Activated CD4-positive, alpha-beta T cell treated with anti-CD3 and anti-CD28 coated beads, Interleukin-2, Interleukin-6, amounts not matched to agents 100 ng/mL and 50 ng/mL, durations not matched to agents 16 hours and 8 hours (primary cell): ENCODE measurements around the gene ADIRF.
A peak's percentile ranks its signal among the peaks of the same experiment; 100 is the strongest.
"Not testable (repeated sequence)": the region's sequence is repeated elsewhere in the genome, so short reads cannot be mapped to it uniquely, and the experiment has no call there.

Experiments used
- DNase-seq: peaks from one replicate; pipeline ENCODE4 v3.0.0-alpha.2; 2020

ADIRF gene

DNA sequence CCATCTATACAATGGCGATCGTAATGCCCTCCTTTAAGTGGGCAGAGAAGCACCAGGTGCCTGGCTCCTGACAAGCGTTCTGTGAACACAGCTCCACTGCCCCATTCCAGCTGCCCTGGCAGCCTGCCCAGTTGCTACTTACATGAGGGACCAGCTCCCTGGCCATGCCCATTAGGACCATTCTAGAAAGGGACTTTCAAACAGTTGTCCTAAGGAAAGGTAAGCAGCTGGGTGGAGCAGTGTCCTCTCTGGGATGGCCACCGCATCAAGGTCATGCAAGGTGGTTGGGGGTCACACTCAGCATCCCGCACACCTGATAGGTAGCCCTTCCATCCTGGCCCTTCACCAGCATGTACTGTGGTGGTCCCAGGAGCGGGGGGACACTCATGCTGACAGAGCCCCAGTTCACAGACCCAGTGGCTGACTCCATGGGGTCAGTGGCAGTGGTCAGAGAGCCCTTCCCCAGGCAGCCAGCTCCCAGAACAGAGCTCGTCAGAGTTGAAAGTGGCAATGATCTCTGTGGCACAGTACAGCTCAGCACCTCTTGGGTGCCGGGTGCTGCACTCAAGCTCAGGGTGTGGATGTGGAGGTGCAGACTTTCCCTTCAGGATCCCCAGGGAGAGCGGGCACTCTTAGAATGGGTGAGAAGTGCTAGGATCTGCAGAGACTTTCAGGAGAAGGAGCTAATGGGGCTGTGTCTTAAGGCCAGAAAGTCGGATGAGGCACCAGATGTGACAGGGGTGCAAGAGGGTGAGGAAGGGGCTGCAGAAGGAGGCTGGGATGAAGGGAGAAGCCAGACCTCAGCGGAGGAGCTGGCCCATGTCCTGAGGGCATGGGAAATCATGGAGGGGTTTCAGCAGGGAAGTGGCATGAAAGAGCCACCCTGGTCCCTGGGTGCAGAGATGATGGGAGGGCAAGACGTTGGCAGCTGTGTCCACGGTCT is 21.8 kb upstream of the ADIRF start:
- DNase-seq: no peak

DNA sequence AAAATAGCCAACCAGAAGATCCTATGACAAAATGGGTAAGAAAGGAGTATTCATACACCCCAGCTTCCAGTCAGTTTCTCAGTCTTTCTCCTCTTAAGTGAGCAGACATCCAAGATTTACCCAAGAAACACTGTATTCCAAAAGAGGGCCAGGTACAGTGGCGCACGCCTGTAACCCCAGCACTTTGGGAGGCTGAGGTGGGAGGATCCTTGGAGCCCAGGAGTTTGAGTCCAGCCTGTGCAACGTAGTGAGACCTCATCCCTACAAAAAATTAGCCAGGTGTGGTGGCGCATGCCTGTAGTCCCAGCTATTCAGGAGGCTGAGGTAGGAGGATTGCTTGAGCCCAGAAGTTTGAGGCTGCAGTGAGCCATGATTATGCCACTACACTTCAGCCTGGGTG is 20.5 kb upstream of the ADIRF start:
- not testable (repeated sequence) for DNase-seq

DNA sequence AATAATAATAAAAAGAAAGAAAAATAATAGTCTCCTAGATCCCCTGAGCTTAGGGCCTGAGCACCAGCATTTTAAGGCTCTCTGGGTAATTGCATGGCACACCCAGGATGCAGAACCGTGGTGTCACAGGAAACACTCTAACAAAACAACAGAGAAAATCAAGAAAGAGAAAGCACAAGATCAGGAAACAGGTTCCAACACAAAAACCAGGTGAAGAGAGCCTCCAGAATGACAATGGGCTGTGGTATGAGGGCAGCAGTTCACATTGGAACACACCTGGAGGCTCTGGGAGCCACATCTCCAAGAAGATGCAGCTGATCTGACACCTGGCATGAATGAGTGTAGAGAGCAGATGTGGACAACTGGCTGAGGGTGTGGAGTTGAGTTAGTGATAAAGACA is 17.9 kb upstream of the ADIRF start:
- no peak for DNase-seq

DNA sequence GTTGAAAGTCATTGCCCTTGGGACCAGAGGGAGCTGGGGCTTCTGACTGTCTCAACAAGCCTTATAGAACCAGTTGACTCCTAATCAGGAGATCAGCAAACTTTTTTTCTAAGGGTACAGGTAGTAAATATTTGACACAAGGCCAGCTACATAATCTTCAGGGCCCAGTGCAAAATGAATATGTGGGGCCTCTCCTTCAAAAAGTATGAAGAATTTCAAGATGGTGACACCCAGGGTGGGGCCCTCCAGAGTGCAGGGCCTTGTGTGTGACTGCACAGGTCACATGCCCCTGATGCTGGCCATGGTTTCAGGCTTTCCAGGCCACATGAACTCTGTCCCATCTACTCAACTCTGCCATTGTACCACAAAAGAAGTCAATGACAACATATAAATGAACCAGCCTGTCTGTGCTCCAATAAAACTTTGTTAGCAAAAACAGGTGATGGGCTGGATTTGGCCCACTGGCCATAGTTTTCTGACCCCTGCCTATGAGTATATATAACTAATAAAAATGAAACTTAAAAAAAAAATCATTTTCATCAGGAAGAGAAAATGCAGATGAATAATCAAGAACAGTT is 17.0 kb upstream of the ADIRF start:
- no peak for DNase-seq

DNA sequence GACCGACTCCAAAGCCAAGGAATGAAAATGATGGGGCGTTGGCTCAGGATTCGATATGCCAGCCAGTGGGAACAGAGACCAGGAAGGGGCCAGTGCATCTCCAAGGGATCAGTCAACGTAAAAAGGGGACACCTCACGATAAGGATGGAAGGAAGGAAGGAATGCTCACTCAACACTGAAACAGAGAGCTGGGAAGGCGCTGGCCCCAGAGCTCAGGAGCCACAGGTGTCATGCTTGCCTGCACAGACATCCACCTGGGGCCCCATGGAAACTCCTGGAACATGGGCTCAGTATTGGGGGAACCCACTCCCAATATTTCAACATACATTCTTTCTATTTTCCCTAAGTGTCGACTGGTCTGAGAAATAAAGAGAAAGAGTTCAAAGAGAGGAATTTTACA is 16.2 kb upstream of the ADIRF start:
- DNase-seq: no peak

DNA sequence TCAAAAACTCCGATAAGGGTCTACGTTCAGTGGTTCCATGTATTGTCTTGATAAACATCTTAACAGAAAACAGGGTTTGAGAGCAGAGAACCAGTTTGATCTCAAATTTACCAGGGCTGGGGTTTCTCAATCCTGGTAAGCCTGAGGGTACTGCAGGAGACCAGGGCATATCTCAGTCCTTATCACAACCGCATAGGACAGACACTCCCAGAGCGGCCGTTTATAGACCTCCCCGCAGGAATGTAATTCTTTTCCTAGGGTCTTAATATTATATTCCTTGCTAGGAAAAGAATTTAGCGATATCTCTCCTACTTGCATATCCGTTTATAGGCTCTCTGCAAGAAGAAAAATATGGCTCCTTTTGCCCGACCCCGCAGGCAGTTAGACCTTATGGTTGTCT is 15.6 kb upstream of the ADIRF start:
- not testable (repeated sequence) for DNase-seq

DNA sequence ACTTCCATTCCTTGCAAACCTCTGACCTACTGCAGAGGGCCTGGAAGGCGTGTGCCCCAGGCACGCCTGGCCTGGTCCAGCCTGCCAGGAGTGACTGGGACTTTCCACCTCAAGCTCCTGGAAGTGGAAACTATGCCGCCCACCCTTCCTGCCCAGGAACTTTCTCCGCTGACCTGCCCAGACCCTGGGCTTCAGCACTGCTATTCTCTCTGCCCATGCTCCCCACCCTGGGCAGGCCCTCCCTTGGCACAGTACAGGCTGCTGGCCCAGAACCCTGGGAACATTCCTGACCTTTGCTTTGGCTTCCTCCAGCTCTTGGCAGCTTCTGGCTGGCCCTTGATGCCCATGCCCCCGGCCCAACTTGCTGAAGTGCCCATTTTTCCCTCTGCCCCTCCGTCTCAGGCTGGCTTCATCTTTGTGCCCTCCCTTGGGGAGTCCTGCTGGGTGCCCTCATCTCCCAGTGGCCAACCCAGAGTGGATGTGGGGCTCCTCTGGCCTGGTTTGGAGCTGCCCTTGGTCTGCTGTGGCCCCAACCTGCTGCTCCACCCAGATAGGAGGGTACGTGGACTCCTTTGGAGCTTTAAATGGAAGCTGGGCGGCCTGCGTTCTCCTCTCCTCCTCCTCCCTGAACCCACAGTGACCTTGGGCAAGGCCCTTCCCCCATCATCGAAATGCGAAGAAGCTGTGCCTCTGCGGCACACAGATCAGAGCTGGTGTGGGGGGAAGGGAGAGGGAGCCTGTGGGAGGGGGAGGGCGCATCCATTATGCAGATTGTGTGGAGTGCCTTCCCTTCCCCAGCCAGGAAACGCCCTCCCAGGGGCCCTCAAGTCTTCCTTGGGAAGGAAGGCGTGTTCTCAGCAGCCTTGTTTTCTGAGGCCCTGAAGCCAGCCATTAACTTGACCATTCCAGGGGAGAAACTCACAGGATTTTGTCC is 14.3 kb upstream of the ADIRF start:
- no peak for DNase-seq

DNA sequence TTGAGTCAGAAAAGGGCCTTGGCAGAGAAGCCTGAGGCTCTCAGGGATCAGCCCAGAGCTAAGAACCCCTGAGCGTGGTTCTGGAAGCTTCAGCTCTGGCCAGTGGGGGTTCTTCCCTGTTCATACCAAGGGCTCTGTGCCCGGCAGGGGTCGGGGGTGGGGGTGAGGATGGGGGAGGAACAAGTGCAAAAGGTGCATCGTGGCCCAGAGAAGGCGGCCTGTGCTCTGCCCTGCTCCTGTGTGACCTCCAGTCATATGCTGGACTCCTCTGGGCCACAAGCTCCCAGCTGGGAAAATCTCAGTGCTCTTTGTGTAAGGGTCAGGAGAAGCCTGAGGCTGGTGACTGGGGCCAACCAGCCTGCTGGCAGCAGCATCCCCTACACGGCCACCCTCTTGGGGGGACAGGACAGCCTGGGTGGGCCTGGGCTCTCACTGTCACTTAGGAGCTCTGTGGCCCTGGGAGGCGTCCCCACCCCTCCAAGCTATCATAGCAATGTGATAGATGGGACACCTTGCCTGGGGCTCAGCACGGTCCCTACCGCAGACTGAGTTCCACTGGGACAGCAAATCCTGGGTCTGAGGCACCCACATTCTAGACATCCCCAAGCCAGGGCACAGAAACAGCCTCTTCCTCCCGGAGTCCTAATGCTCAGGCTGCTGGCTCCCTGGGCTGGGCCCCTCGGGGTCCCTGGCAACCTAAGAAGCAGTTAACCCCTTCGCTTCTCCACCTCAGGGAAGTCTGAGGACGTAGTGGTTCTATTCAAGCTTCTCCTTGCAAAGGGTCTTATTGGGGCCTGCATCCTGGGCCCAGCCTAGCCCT is 13.4 kb upstream of the ADIRF start:
- DNase-seq: no peak

DNA sequence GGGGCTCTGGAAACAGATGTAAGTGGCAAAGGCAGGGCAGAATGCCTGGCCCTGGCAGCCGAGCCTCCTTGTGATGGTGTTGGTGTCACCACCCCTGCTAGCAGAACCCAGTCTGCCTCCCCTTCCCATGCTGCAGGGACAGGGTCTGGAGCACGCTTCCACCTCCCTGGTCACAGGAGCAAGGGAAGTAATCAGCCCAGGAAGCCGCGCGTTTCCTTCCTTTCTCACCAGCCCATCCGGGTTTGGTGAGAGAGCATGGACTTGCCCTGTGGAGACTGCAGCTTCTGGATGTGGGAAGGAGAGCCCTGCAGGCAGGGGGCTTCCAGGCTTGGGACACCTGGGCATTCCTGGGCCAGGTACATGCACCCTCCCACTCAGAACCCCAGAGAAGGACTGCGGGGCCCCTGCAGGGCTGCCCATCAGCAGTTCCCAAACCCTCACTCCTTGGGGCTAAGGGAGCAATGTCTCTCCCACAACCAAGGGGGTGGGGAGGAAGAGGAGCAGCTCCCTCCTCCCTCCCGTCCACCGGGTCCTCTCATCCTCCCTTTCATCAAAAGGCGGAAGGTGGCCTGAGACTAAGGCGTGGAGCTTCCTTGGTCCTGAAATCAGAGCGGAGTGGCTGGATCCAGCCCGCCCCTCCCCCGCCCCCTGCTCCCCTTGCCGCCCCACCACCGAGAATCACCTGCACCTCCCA is 12.6 kb upstream of the ADIRF start:
- no peak for DNase-seq

DNA sequence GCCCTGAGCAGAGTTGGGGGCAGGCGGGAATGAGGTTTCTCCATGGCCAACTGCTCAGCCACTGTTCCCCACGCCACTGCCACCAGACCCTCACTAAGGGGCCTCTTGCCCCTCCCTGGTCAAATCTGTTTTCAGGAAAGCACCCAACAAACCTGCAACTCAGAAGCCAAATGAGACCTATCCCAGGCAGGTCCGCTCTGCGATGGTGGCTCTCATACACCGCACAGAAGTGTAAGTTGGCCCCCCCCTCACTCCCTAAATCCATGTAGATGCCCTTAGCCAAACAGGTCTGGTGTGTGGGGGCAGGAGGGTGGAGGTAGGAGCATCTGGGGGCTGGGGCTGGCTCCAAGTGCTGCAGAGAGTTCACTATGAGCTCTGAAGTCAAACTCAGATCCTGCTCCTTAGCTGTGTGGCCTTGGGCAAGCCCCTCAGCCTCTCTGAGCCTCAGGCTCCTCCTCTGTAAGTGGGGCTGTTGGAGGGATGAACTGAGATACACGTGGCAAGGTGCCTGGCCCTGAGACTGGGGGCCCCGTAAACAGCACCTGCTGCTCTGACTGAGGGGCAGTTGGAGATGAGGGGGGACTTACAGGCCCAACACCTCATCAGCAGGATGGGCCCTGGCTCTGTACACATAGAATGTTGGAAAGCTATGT is 12.0 kb upstream of the ADIRF start:
- no peak for DNase-seq

DNA sequence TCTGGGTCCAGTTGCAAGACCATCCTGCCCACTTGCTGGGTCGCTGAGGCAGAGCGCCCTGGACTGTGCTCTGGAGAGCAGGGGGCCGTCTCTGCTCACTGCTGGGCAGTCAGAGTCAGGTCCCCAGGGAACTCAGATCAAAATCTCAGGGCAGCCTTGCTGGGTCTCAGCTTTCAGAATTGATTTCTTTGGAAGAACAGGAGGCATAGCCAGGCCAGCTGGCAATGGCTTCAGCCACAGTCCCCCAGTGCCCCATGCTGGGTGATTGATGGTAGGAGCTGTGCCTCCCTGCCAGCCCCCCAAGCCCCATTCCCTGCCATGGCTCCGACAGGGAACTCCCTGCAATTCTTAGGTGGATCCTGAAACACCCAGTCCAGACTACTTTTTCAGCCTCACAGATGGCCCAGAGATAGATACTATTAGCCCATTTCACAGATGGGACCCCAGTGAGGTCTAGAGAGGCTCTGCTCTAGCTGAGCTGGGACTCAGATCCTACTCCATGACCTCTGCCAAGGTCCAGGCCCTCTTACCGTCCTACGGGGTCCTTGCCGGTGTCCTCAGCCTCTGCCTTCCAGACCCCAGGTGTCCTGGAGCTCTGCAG is 11.3 kb upstream of the ADIRF start:
- no peak for DNase-seq

DNA sequence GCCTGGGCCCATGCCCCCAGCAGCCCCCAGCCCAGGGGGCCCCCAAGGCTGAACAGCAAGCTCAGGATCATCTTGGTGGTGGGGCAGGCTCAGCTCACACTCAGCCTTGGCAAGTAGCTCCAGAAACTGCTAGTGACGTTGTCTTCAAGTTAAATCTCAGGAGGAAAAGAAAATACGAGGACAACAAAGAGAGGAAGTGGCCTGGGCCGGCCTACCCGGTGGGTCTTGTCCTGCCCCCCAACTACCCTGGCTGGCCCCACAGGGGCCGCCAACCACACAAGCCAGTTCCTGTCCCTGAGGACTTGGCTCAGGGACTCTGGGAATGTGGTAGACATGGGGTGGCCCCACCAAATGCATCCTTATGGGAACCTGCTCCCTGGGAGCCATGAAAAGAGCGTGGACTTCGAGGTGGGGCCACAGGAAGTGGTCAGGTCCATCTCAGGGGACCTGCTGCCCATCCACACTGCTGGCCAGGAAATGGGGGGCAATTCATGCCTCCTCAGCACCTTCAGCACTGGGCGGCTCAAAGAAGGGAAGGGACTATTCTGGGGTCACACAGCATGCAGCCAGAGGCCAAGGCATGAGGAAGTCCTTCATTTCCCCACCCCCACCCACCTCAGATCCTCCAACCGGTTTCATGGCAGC is 10.7 kb upstream of the ADIRF start, which contains the start of gene MMRN2:
MMRN2 (minus strand) TSS at position 145 of the 645 bp plus-strand sequence; CDS start at position 71, 74 bp downstream.
- no peak for DNase-seq

DNA sequence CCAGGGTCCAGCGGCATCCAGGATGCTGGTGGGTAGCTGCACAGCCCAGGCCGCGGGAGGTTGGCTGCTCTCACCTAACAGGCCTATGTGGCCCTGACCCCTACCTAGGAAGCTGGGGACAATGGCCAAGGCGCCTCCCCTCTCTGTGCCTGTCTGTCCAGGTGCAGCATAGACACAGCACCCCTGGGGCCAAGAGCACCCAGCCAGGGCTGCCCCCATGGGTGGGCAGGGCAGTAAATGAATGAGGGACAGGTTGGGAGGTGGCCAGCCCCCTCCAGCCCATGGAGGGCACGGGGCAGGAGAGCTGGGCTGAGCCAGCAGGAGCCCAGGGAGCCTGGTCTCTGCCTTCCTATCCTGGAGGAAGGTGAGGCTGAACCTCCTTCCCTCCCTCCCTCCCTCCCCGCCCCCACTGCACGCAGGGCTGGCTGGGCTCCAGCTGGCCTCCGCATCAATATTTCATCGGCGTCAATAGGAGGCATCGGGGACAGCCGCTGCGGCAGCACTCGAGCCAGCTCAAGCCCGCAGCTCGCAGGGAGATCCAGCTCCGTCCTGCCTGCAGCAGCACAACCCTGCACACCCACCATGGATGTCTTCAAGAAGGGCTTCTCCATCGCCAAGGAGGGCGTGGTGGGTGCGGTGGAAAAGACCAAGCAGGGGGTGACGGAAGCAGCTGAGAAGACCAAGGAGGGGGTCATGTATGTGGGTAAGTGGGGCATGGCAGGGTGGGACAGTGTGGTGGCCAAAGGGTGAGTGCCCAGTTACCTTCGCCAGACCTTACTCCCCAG is 10.0 kb upstream of the ADIRF start, which contains the start of gene SNCG:
SNCG (plus strand) TSS at position 484 of the 785 bp plus-strand sequence; CDS start at position 583, 99 bp downstream.
- DNase-seq: no peak

DNA sequence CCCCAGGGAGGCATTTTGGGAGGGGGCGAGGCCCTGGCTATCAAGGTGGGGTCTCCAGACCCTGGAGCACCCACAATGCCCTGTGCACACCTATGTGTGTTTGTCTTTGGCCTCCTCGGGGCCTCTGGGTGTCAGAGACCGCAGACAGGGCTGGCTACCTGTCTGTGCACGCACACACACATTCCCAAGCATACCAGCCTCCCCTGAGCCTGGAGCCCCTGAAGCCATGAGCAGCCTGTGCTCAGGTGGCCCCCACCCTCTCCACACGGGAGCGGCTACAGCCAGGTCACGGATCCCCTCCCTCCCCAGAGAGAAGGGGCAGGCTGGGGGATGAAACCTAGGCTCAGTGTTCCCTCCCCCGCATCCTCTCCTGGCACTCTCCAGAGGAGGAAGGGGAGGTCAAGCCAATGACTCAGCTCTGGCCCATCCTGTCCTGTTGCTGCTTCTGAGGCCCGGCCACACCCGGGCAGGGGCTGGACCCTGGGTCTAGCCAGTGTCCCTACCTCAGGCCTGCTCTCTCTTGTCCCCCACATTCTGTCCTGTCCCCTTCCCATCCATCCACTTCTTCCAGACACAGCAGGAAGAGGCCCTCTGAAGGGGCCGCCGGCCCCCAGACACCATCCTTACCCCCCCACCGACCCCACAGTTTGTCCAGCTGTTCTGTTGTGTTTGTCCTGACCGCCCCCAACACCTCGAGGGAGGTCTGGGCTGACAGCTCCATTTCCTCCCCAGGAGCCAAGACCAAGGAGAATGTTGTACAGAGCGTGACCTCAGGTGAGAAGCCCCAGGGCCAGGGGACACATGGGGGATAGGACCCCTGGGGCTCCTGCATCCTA is 9.2 kb upstream of the ADIRF start:
- DNase-seq: no peak

DNA sequence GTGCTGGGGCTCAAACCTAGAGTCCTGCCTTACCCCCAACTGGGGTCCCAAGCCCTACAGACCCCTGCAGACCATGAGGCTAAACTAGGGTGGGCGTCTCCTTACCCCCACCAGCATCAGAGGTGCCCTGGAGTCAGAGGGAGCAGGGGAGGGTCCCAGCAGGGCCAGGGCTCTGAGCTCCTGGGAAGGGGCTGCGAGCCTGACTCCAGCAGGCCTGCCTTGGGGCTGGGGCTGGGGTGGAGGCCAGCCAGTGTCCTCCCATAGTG is 8.6 kb upstream of the ADIRF start:
- DNase-seq: no peak

DNA sequence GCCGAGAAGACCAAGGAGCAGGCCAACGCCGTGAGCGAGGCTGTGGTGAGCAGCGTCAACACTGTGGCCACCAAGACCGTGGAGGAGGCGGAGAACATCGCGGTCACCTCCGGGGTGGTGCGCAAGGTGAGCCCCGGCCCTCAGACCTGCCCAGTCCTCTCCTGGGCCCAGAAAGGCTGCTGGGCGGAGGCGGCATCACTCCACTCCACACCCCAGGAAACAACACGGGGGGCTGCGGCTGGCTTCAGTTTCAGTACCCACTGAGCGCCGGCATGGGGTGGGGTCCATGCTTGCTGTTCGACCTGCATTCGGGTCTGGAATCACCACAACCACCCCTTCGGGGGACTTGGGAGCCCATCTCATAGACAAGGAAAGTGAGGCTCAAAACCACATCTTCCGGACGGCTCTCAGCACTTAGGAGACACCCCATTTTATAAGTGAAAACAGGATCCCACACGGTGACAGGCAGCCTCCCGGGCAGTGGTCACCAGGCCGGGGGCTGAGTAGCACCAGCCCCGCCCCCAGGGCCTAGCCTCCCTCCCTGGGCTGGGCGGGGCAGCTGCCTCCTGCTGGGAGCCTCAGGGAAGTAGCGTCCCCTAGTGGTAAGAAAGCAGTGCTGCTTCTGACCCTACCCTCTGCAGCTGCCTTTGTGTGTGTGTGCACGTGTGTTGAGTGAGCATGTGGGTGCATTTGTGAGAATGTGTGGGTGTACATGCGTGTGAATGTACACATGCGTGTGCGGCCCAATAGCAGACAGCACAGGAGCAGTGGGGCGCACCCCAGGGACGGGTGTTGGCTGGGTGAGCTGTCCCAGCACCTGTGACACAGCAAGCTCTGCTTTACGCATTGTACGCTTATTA is 8.0 kb upstream of the ADIRF start:
- peak; percentile 72 for DNase-seq

DNA sequence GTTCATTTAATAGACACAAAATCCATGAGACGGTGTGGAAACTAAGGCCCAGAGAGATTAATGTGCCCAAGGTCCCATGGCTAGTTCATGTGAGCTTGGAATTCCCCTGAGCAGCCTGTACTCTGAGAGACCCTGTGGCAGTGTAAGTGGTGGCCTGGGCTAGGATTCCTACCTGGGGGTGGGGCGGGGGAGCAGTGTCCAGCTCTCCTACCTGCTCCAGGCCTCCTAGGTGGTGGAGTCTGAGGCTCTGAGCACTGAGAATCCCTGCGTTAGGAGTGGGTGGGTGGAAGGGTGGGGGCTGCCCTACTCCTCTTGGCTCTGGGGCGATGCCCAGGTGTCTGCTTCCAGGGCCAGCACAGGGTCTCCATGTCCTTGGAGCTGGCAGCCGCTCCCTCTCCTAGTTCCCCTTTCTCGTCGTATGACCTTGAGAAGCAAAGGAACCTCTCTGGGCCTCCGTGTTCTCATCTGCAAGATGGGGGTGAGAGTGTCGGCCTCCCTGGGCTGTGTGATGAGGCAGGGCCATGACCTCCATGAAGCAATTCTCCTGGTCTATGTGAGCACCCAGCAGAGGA is 7.3 kb upstream of the ADIRF start:
- DNase-seq: no peak
